ENCODE data around the gene ERAS. TPM values are rescaled to one million over a fixed set of nuclear protein-coding genes. Genes with fewer than 3 reads are reported as not detected.

ERAS gene
- total and polyA plus RNA-seq, 4 experiments from 2014 or later = not detected

DNA sequence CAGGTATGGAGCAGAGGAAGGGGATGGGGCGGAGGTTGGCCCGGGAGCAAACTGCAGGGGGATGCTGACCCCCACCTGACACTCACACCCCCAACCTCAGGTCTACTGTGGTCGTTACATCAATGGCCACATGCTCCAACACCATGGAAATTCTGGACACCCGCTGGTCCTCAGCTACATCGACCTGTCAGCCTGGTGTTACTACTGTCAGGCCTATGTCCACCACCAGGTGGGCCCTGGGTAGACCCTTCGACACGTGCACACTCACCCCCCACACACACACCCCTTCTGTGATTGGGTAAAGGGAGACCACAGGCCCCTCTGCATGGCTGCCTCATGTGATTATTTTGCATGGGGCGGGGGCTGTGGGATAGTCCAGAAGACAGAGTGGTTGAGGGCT lies 2.2 kb upstream of the ERAS start:
- peaks cover 11 to 13% of the 10 kb centered on the region in 2 donors for H3K27me3 Mint-ChIP-seq
- no peak overlapping the region for H3K4me3 ChIP-seq (ENCODE audit: low read length in 2 of 2)
- no peak for DNase-seq
- peaks cover 0 to 4% (median 0%) of the 10 kb centered on the region in 8 donors for H3K9me3 Mint-ChIP-seq
- H3K27ac Mint-ChIP-seq = no peak overlapping the region
- POLR2A ChIA-PET (ENCODE audit: partially characterized antibody) = no interaction called here
- intact Hi-C loops (cut with micrococcal nuclease) = no loop called here
- H3K4me3 Mint-ChIP-seq = no peak overlapping the region
- no peaks in the 10 kb centered on the region for H3K36me3 ChIP-seq (ENCODE audit: insufficient read depth, low read length)
- H3K27me3 ChIP-seq (ENCODE audit: insufficient read depth, low read length) = no peaks in the 10 kb centered on the region
- peaks cover 5 to 22% of the 10 kb centered on the region in 2 donors for H3K36me3 Mint-ChIP-seq
- H3K9me3 ChIP-seq (ENCODE audit: control insufficient read depth in 1 of 2, low read length in 2 of 2) = no peaks in the 10 kb centered on the region
- CTCF ChIA-PET (ENCODE audit: partially characterized antibody) = no interaction called here
- H3K27ac ChIP-seq (ENCODE audit: low read depth, low read length) = no peak overlapping the region
- peaks cover 0 to 5% (median 4%) of the 10 kb centered on the region in 4 donors for H3K4me1 Mint-ChIP-seq
- H3K4me1 ChIP-seq (ENCODE audit: insufficient read depth, low read length) = no peaks in the 10 kb centered on the region

DNA sequence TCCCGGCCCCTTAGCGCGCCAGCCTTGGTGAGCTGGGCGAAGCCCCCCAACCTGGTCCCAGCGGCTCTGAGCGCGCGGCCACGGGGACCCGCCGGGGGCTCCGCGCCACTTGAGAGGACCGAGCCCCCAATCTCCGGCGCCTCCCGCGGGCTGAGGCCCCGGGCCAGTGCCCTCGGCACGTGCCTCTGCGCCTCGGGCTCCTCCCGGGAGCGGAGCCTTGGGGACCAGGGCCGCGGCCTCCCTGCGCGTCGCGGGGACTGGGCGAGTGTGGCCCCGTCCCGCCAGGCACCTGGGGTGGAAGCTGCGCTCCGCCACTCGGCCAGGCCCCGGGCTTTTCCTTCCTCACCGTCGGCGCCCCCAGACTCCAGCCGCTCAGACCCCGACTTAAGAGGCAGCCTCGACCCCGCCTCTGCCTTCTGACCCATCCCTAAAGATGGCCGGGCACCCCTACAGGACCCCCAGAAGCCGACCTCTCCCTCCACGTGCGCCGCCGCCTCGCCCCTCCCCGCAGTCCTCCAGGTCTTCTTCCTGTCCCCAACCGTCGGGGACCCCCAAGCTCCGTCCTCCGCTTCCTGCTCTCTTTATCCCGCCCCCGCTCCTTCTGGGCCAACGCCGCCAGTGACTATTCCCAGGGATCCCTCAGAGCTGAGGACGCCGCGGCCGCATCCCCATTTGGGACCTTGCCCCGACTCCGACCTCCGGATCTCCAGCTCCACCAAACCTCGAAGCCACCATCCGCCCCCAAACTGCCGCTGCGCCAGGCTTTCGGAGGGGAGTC lies 752 bp downstream of the ERAS start:
- H3K36me3 Mint-ChIP-seq = peaks cover 0 to 20% of the 10 kb centered on the region in 2 donors
- peak overlapping the region in 6 of 8 donors; percentile 35 to 66 (median 38) for H3K4me3 Mint-ChIP-seq
- DNase-seq = no peak
- intact Hi-C loops (cut with micrococcal nuclease) = no loop called here
- H3K9me3 Mint-ChIP-seq = peaks cover 0 to 4% (median 0%) of the 10 kb centered on the region in 8 donors
- Histone ChIP-seq H3K4me3 (ENCODE audit: low read length in 2 of 2) (no peak overlapping the region), H3K27me3 (ENCODE audit: insufficient read depth, low read length) (no peaks in the 10 kb centered on the region), H3K36me3 (ENCODE audit: insufficient read depth, low read length) (no peaks in the 10 kb centered on the region), H3K4me1 (ENCODE audit: insufficient read depth, low read length) (no peaks in the 10 kb centered on the region), H3K27ac (ENCODE audit: low read depth, low read length) (no peak overlapping the region), H3K9me3 (ENCODE audit: control insufficient read depth in 1 of 2, low read length in 2 of 2) (no peaks in the 10 kb centered on the region)
- H3K27me3 Mint-ChIP-seq = peaks cover 16 to 22% of the 10 kb centered on the region in 2 donors
- CTCF ChIA-PET (ENCODE audit: partially characterized antibody) = no interaction called here
- H3K27ac Mint-ChIP-seq = no peak overlapping the region
- POLR2A ChIA-PET (ENCODE audit: partially characterized antibody) = interaction anchor here (0.6 kb wide), 1 partner anchor 103 kb away, joined by 3 read pairs; no protein-coding TSS in a partner anchor
- H3K4me1 Mint-ChIP-seq = peaks cover 0 to 5% (median 4%) of the 10 kb centered on the region in 4 donors

DNA sequence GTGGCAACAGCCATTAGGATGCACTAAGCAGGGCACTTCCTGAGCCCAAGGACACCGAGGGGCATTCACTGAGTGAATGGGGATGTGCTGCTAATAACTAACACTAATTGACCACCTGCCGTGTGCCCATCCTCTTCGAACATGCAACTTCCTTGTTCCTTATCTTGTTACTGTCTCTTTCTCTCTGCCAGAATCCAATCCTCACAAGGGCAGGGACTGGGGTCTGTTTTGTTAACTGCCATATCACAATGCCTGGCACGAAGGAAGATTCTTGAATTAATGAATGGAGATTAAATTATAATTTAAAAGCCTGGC lies 1.3 kb downstream of the ERAS start:
- intact Hi-C loops (cut with micrococcal nuclease) = no loop called here
- ChIA-PET CTCF (ENCODE audit: partially characterized antibody) (no interaction called here), POLR2A (ENCODE audit: partially characterized antibody) (no interaction called here)

DNA sequence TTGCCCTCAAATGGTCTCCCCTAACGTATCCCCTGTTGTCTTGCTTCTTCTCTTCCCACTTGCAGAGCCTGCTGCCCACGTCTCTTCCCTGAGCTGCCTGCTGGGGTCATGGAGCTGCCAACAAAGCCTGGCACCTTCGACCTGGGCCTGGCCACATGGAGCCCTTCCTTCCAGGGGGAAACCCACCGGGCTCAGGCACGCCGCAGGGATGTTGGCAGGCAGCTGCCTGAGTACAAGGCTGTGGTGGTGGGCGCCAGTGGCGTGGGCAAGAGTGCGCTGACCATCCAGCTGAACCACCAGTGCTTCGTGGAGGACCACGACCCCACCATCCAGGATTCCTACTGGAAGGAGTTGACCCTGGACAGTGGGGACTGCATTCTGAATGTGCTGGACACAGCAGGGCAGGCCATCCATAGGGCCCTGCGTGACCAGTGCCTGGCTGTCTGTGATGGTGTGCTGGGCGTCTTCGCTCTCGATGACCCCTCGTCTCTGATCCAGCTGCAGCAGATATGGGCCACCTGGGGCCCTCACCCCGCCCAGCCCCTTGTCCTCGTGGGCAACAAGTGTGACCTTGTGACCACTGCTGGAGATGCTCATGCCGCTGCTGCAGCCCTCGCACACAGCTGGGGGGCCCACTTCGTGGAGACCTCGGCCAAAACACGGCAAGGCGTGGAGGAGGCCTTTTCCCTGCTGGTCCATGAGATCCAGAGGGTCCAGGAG lies 2.9 kb downstream of the ERAS start:
- intact Hi-C loops (cut with micrococcal nuclease) = no loop called here
- H3K27me3 ChIP-seq (ENCODE audit: insufficient read depth, low read length) = no peaks in the 10 kb centered on the region
- no peak overlapping the region for H3K27ac Mint-ChIP-seq
- peaks cover 7% of the 10 kb centered on the region for H3K4me1 ChIP-seq (ENCODE audit: insufficient read depth, low read length)
- peaks cover 3 to 14% (median 5%) of the 10 kb centered on the region in 4 donors for H3K4me1 Mint-ChIP-seq
- peaks cover 0 to 5% (median 0%) of the 10 kb centered on the region in 8 donors for H3K9me3 Mint-ChIP-seq
- H3K27ac ChIP-seq (ENCODE audit: low read depth, low read length) = no peak overlapping the region
- H3K4me3 Mint-ChIP-seq = no peak overlapping the region
- H3K36me3 ChIP-seq (ENCODE audit: insufficient read depth, low read length) = no peaks in the 10 kb centered on the region
- H3K9me3 ChIP-seq (ENCODE audit: control insufficient read depth in 1 of 2, low read length in 2 of 2) = no peaks in the 10 kb centered on the region
- H3K36me3 Mint-ChIP-seq = peaks cover 0 to 12% of the 10 kb centered on the region in 2 donors
- H3K27me3 Mint-ChIP-seq = peaks cover 16 to 22% of the 10 kb centered on the region in 2 donors
- no peak for DNase-seq
- CTCF ChIA-PET (ENCODE audit: partially characterized antibody) = interaction anchor here (1.2 kb wide), 1 partner anchor 181 kb away, joined by 3 read pairs; no protein-coding TSS in a partner anchor
- POLR2A ChIA-PET (ENCODE audit: partially characterized antibody) = no interaction called here
- no peak overlapping the region for H3K4me3 ChIP-seq (ENCODE audit: low read length in 2 of 2)

More for the DNA sequence above, 1.3 kb downstream of the ERAS start:
- H3K27ac Mint-ChIP-seq = no peak overlapping the region
- H3K27me3 Mint-ChIP-seq = peaks cover 16 to 22% of the 10 kb centered on the region in 2 donors
- no peaks in the 10 kb centered on the region for H3K36me3 ChIP-seq (ENCODE audit: insufficient read depth, low read length)
- H3K4me3 Mint-ChIP-seq = peak overlapping the region in 6 of 8 donors; percentile 31 to 66 (median 36)
- H3K9me3 Mint-ChIP-seq = peaks cover 0 to 4% (median 0%) of the 10 kb centered on the region in 8 donors
- H3K36me3 Mint-ChIP-seq = peaks cover 0 to 20% of the 10 kb centered on the region in 2 donors
- H3K27ac ChIP-seq (ENCODE audit: low read depth, low read length) = no peak overlapping the region
- H3K9me3 ChIP-seq (ENCODE audit: control insufficient read depth in 1 of 2, low read length in 2 of 2) = no peaks in the 10 kb centered on the region
- H3K4me1 Mint-ChIP-seq = peaks cover 0 to 5% (median 4%) of the 10 kb centered on the region in 4 donors
- no peaks in the 10 kb centered on the region for H3K27me3 ChIP-seq (ENCODE audit: insufficient read depth, low read length)
- H3K4me1 ChIP-seq (ENCODE audit: insufficient read depth, low read length) = no peaks in the 10 kb centered on the region
- H3K4me3 ChIP-seq (ENCODE audit: low read length in 2 of 2) = no peak overlapping the region
- DNase-seq = no peak

DNA sequence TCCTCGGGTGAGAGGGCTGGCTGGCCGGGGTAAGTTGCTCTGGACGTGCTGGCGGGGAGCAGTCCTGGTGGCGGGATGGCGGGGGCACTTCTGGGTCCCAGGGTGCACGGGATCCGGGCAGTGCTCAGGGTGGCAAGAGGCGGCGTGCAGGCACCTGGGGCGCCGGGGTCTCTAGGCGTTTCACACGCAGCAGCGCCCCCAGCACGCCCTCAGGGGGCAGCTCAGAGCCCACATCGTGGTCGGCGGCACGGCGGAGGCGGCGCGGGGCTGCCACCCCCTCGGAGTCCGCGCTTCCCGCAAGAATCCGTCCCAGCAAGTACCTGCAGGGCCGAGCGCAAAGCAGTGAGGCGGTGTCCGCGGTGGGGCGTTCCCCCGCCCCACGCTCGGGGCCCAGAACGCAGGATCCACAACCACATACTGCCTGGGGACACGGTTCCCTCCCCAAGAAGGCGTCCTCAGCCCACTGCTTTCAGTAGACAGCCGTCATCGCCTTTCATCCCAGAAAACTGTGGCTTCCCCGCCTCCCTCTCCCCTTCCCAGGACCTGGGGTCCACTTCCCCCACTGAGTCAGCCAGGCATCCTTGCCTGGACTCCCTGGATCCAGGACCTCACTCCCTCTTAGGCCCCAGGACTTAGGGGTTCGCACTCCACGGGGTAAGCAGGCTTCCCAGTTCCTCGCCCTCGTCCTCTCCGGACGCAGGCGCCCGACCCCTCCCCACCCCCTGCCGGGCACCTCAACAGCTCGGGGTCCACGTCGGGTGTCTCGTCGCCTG lies 5.0 kb downstream of the ERAS start:
- H3K4me1 Mint-ChIP-seq = peaks cover 10 to 25% (median 13%) of the 10 kb centered on the region in 4 donors
- H3K27me3 Mint-ChIP-seq = peaks cover 18 to 23% of the 10 kb centered on the region in 2 donors
- no peaks in the 10 kb centered on the region for H3K9me3 ChIP-seq (ENCODE audit: control insufficient read depth in 1 of 2, low read length in 2 of 2)
- no peak overlapping the region for H3K27ac ChIP-seq (ENCODE audit: low read depth, low read length)
- no peaks in the 10 kb centered on the region for H3K36me3 ChIP-seq (ENCODE audit: insufficient read depth, low read length)
- no peak overlapping the region for H3K27ac Mint-ChIP-seq
- H3K4me3 Mint-ChIP-seq = peak overlapping the region in 2 of 8 donors; percentile 10 to 22
- H3K36me3 Mint-ChIP-seq = no peaks in the 10 kb centered on the region
- H3K4me1 ChIP-seq (ENCODE audit: insufficient read depth, low read length) = peaks cover 11% of the 10 kb centered on the region
- ChIA-PET POLR2A (ENCODE audit: partially characterized antibody) (interaction anchor here (1.7 kb wide), 1 partner anchor 66 kb away, joined by 3 read pairs; the partner anchor contains the start of genes PQBP1 and TIMM17B), CTCF (ENCODE audit: partially characterized antibody) (no interaction called here)
- H3K9me3 Mint-ChIP-seq = peaks cover 0 to 4% (median 0%) of the 10 kb centered on the region in 8 donors
- H3K27me3 ChIP-seq (ENCODE audit: insufficient read depth, low read length) = no peaks in the 10 kb centered on the region
- no peak for DNase-seq
- H3K4me3 ChIP-seq (ENCODE audit: low read length in 2 of 2) = no peak overlapping the region
- intact Hi-C loops (cut with micrococcal nuclease) = no loop called here

DNA sequence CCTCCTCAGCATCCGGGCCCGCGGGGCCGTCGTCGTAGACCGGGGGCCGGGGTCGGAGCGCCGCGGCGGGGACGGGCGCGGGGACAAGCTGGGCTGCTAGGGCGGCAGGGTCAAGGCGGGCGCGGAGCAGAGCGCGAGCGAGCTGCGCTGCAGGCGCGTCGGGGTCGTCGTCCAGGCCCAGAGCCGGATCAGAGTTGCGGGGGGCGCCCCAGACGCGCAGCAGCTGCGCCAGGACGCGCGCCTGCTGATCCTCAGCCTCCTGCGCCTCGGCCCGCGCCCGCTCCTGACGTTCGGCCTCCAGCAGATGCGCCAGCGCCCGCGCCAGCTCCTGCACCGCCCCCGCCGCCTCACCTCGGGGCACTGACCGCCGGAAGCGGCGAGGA lies 5.6 kb downstream of the ERAS start:
- POLR2A ChIA-PET (ENCODE audit: partially characterized antibody) = interaction anchor here (1.7 kb wide), 1 partner anchor 66 kb away, joined by 3 read pairs; the partner anchor contains the start of genes PQBP1 and TIMM17B
- Histone ChIP-seq H3K27me3 (ENCODE audit: insufficient read depth, low read length) (no peaks in the 10 kb centered on the region), H3K36me3 (ENCODE audit: insufficient read depth, low read length) (no peaks in the 10 kb centered on the region), H3K9me3 (ENCODE audit: control insufficient read depth in 1 of 2, low read length in 2 of 2) (no peaks in the 10 kb centered on the region), H3K4me3 (ENCODE audit: low read length in 2 of 2) (no peak overlapping the region), H3K4me1 (ENCODE audit: insufficient read depth, low read length) (peaks cover 11% of the 10 kb centered on the region), H3K27ac (ENCODE audit: low read depth, low read length) (no peak overlapping the region)
- intact Hi-C loops (cut with micrococcal nuclease) = no loop called here
- Mint-ChIP-seq H3K27me3 (peaks cover 18 to 24% of the 10 kb centered on the region in 2 donors), H3K9me3 (peaks cover 0 to 4% (median 0%) of the 10 kb centered on the region in 8 donors), H3K4me3 (no peak overlapping the region), H3K4me1 (peaks cover 11 to 28% (median 13%) of the 10 kb centered on the region in 4 donors), H3K36me3 (no peaks in the 10 kb centered on the region), H3K27ac (no peak overlapping the region)
- CTCF ChIA-PET (ENCODE audit: partially characterized antibody) = no interaction called here
- DNase-seq = no peak

Data from CD4-positive, alpha-beta memory T cell (primary cell).